DOHH2 (cell line): ENCODE data around the gene ANKRD13C.

Experiments used
- H3F3A ChIP-seq: fragments of 200-600 bp; sonication (generic), shearing (Covaris generic); 2 replicates; pipeline ENCODE4 v1.6.0; 2016; ENCODE audit warnings: antibody characterized with exemption, mild to moderate bottlenecking; ENCODE audit not compliant: control insufficient read depth, insufficient read depth
- H3K27ac ChIP-seq: fragments of 200-600 bp; sonication (generic); 2 replicates; pipeline ENCODE4 v1.5.1; 2014; ENCODE audit warnings: low read depth, mild to moderate bottlenecking, low read length, moderate library complexity
- H3K27me3 ChIP-seq: fragments of 200-600 bp; sonication (generic); 2 replicates; pipeline ENCODE4 v1.6.1; 2014; ENCODE audit warnings: mild to moderate bottlenecking, low read length, mixed read lengths; ENCODE audit not compliant: control insufficient read depth
- H3K36me3 ChIP-seq: fragments of 200-600 bp; sonication (generic); 2 replicates; pipeline ENCODE4 v1.6.1; 2014; ENCODE audit warnings: mild to moderate bottlenecking, low read length, moderate library complexity, mixed read lengths; ENCODE audit not compliant: control insufficient read depth
- H3K4me1 ChIP-seq: fragments of 200-600 bp; sonication (generic); 2 replicates; pipeline ENCODE4 v1.6.1; 2014; ENCODE audit warnings: mild to moderate bottlenecking, low read length, mixed read lengths; ENCODE audit not compliant: control insufficient read depth
- H3K4me2 ChIP-seq: fragments of 200-600 bp; sonication (generic); 2 replicates; pipeline ENCODE4 v1.6.0; 2014; ENCODE audit warnings: mild to moderate bottlenecking, low read length, moderate library complexity
- H3K4me3 ChIP-seq: fragments of 200-600 bp; sonication (generic); 2 replicates; pipeline ENCODE4 v1.5.1; 2014; ENCODE audit warnings: mild to moderate bottlenecking, low read length, mixed read lengths
- H3K79me2 ChIP-seq: fragments of 200-600 bp; sonication (generic); 2 replicates; pipeline ENCODE4 v1.6.1; 2014; ENCODE audit warnings: mild to moderate bottlenecking, low read length, mixed read lengths; ENCODE audit not compliant: control insufficient read depth
- H3K9me2 ChIP-seq: fragments of 200-600 bp; sonication (generic); replicated peaks from 2 replicates; pipeline ENCODE4 v1.6.1; 2014; ENCODE audit warnings: mild to moderate bottlenecking, low read length, mixed read lengths; ENCODE audit not compliant: control insufficient read depth
- H3K9me3 ChIP-seq: fragments of 200-600 bp; sonication (generic); 2 replicates; pipeline ENCODE4 v1.6.1; 2014; ENCODE audit warnings: antibody characterized with exemption, low read length, mixed read lengths; ENCODE audit not compliant: control insufficient read depth, insufficient read depth
- H4K20me1 ChIP-seq: fragments of 200-600 bp; sonication (generic); 2 replicates; pipeline ENCODE4 v1.6.0; 2014; ENCODE audit warnings: low read depth, mild to moderate bottlenecking, antibody characterized with exemption, low read length, moderate library complexity; ENCODE audit not compliant: control insufficient read depth, insufficient read depth
- CTCF ChIP-seq: fragments of 200-600 bp; sonication (generic); IDR thresholded peaks from one replicate; pipeline ENCODE4 v1.5.1; 2014; ENCODE audit warnings: antibody characterized with exemption, mild to moderate bottlenecking, low read depth, low read length; ENCODE audit not compliant: poor library complexity, severe bottlenecking
- EZH2phosphoT487 ChIP-seq: fragments of 200-600 bp; sonication (generic); IDR thresholded peaks from 2 replicates; pipeline ENCODE4 v1.6.1; 2017; ENCODE audit warnings: borderline replicate concordance, mild to moderate bottlenecking, antibody characterized with exemption, low read length, moderate library complexity, mixed read lengths

The ANKRD13C gene

GRCh38 chr1:70210820-70211219, 143.7 kb downstream of the ANKRD13C start:
- Histone ChIP-seq H4K20me1 (no peaks in the 10 kb centered on the region; the same call in none of the 2 replicates), H3K9me3 (no peaks in the 10 kb centered on the region), H3K9me2 (no peaks in the 10 kb centered on the region), H3F3A (peaks cover 5% of the 10 kb centered on the region; the same call in 1 of the 2 replicates), H3K27me3 (no peaks in the 10 kb centered on the region), H3K4me2 (no peak overlapping the region), H3K79me2 (peaks cover 99% of the 10 kb centered on the region), H3K4me3 (no peak overlapping the region), H3K4me1 (peaks cover 22% of the 10 kb centered on the region), H3K27ac (no peak overlapping the region), H3K36me3 (peaks cover 47% of the 10 kb centered on the region)
- TF ChIP-seq EZH2phosphoT487 (no peak), CTCF (no peak)
